ENCODE measurements around the gene COL23A1. TPM values are rescaled to one million over a fixed set of nuclear protein-coding genes. Genes with fewer than 3 reads are reported as not detected.

Gene COL23A1
- polyA plus RNA-seq, 3 donors, result 0.11 to 0.21 TPM; not detected in 1

GRCh38 chr5:178420354-178420781 is 169.8 kb downstream of the COL23A1 start:
- no peaks in the 10 kb centered on the region for H4K20me1 ChIP-seq (ENCODE audit: insufficient read depth, low read length)
- H3K4me1 ChIP-seq (ENCODE audit: control insufficient read depth in 1 of 2, insufficient read depth in 2 of 2, low read length in 2 of 2), result peaks cover 0 to 7% of the 10 kb centered on the region in 2 donors
- no peaks in the 10 kb centered on the region for H3K36me3 Mint-ChIP-seq
- H3K4me3 ChIP-seq (replicated peaks in 1 of 3; ENCODE audit: low read depth in 2 of 3, low read length in 3 of 3), result no peak overlapping the region
- no CpG with 5 or more reads among the region's 3 CpGs for WGBS (ENCODE audit: insufficient coverage)
- H3K79me2 ChIP-seq (ENCODE audit: insufficient read depth, low read length), result no peaks in the 10 kb centered on the region
- no peak for DNase-seq
- no peaks in the 10 kb centered on the region for H3K9me3 ChIP-seq (replicated peaks in 1 of 2; ENCODE audit: control insufficient read depth in 1 of 2, insufficient read depth in 1 of 2, low read length in 2 of 2)
- no peak overlapping the region for H3K4me2 ChIP-seq (replicated peaks; ENCODE audit: extremely low read depth, low read length, poor library complexity, severe bottlenecking)
- TF ChIP-seq CTCF (IDR thresholded peaks at IDR 0.05), result no peak
- H2AFZ ChIP-seq (ENCODE audit: insufficient read depth, low read depth, low read length, poor library complexity, severe bottlenecking), result no peak overlapping the region
- no peaks in the 10 kb centered on the region for H3K36me3 ChIP-seq (replicated peaks in 1 of 2; ENCODE audit: control insufficient read depth in 1 of 2, insufficient read depth in 2 of 2, low read length in 2 of 2)
- H3K27ac Mint-ChIP-seq, result no peak overlapping the region
- peaks cover 0 to 3% (median 0%) of the 10 kb centered on the region in 7 donors for H3K9me3 Mint-ChIP-seq
- H3K27me3 Mint-ChIP-seq (ENCODE audit: low read depth in 3 of 3), result peaks cover 0 to 7% (median 2%) of the 10 kb centered on the region in 3 donors
- H3K4me3 Mint-ChIP-seq, result no peak overlapping the region
- H3K27ac ChIP-seq (ENCODE audit: low read depth in 1 of 2, low read length in 2 of 2), result no peak overlapping the region
- H3K27me3 ChIP-seq (ENCODE audit: control insufficient read depth in 2 of 2, insufficient read depth in 2 of 2, low read length in 2 of 2), result no peaks in the 10 kb centered on the region
- intact Hi-C loops (cut with micrococcal nuclease), result no loop called here
- peaks cover 9% of the 10 kb centered on the region for H3K4me1 Mint-ChIP-seq
- no peak overlapping the region for H3K9ac ChIP-seq (ENCODE audit: insufficient read depth, low read length, poor library complexity, severe bottlenecking)

GRCh38 chr5:178419651-178420050 is 170.5 kb downstream of the COL23A1 start:
- no peak overlapping the region for H3K4me2 ChIP-seq (replicated peaks; ENCODE audit: extremely low read depth, low read length, poor library complexity, severe bottlenecking)
- Mint-ChIP-seq H3K27me3 (ENCODE audit: low read depth in 3 of 3) (peaks cover 0 to 5% (median 2%) of the 10 kb centered on the region in 3 donors), H3K4me1 (peaks cover 9% of the 10 kb centered on the region), H3K27ac (no peak overlapping the region), H3K9me3 (peaks cover 0 to 3% (median 0%) of the 10 kb centered on the region in 7 donors), H3K4me3 (no peak overlapping the region), H3K36me3 (no peaks in the 10 kb centered on the region)
- no peaks in the 10 kb centered on the region for H4K20me1 ChIP-seq (ENCODE audit: insufficient read depth, low read length)
- H3K4me3 ChIP-seq (replicated peaks in 1 of 3; ENCODE audit: low read depth in 2 of 3, low read length in 3 of 3), result no peak overlapping the region
- DNase-seq, result no peak
- 88% methylated on average over 8 of the region's 8 CpGs for WGBS (ENCODE audit: insufficient coverage)
- H3K9ac ChIP-seq (ENCODE audit: insufficient read depth, low read length, poor library complexity, severe bottlenecking), result no peak overlapping the region
- H3K27ac ChIP-seq (ENCODE audit: low read depth in 1 of 2, low read length in 2 of 2), result no peak overlapping the region
- no peaks in the 10 kb centered on the region for H3K79me2 ChIP-seq (ENCODE audit: insufficient read depth, low read length)
- H3K4me1 ChIP-seq (ENCODE audit: control insufficient read depth in 1 of 2, insufficient read depth in 2 of 2, low read length in 2 of 2), result peaks cover 0 to 7% of the 10 kb centered on the region in 2 donors
- H2AFZ ChIP-seq (ENCODE audit: insufficient read depth, low read depth, low read length, poor library complexity, severe bottlenecking), result no peak overlapping the region
- TF ChIP-seq CTCF (IDR thresholded peaks at IDR 0.05), result no peak
- H3K36me3 ChIP-seq (replicated peaks in 1 of 2; ENCODE audit: control insufficient read depth in 1 of 2, insufficient read depth in 2 of 2, low read length in 2 of 2), result no peaks in the 10 kb centered on the region
- intact Hi-C loops (cut with micrococcal nuclease), result no loop called here
- no peaks in the 10 kb centered on the region for H3K9me3 ChIP-seq (replicated peaks in 1 of 2; ENCODE audit: control insufficient read depth in 1 of 2, insufficient read depth in 1 of 2, low read length in 2 of 2)
- H3K27me3 ChIP-seq (ENCODE audit: control insufficient read depth in 2 of 2, insufficient read depth in 2 of 2, low read length in 2 of 2), result no peaks in the 10 kb centered on the region
